IMR-90 (cell line): Measurements from ENCODE around the gene CDCA4. TPM values are rescaled to one million over a fixed set of nuclear protein-coding genes. Genes with fewer than 3 reads are reported as not detected.

Source experiments
- ATAC-seq: fragments of 200-7000 bp; cut with Tn5 transposase; 2 replicates; pipeline ENCODE4 v1.9.1; 2020; ENCODE audit warnings: low read depth, mild to moderate bottlenecking, moderate library complexity
- BruUV-seq: library from RNA; stranded (reverse); fragments of 400-500 nt; replicated peaks from 2 replicates; lab custom pipeline; 2021; lab: Mats Ljungman, UMichigan
- CTCF ChIA-PET: fragments of 300-600 bp; formaldehyde crosslinking; extraction: SDS; loops from one replicate; lab custom pipeline; 2021; ENCODE audit warnings: antibody characterized with exemption; lab: Yijun Ruan, JAX
- POLR2A ChIA-PET: fragments of 300-600 bp; sonication (Branson Sonifier 250); formaldehyde crosslinking; loops from one replicate; lab custom pipeline; 2022; ENCODE audit warnings: antibody characterized with exemption; ENCODE audit not compliant: unreplicated experiment; lab: Charles Lee
- DNase-seq: peaks from one replicate; pipeline ENCODE4 v3.0.0; 2013
- H2AFZ ChIP-seq: replicated peaks from 2 replicates; pipeline ENCODE3; 2013; ENCODE audit warnings: low read length, mild to moderate bottlenecking; ENCODE audit not compliant: poor library complexity
- H2AK5ac ChIP-seq: 2 replicates; pipeline ENCODE4 v1.6.1; 2013; ENCODE audit warnings: low read depth, low read length, inconsistent platforms
- H2AK9ac ChIP-seq: replicated peaks from 2 replicates; pipeline ENCODE3; 2013; ENCODE audit warnings: mild to moderate bottlenecking, low read depth, low read length, moderate library complexity; ENCODE audit not compliant: poor library complexity
- H2BK120ac ChIP-seq: 2 replicates; pipeline ENCODE4 v1.6.1; 2013; ENCODE audit warnings: low read depth, low read length, inconsistent platforms
- H2BK15ac ChIP-seq: 3 replicates; pipeline ENCODE4 v1.6.1; 2013; ENCODE audit warnings: low read depth, low read length, inconsistent platforms
- H2BK20ac ChIP-seq: 2 replicates; pipeline ENCODE4 v1.6.1; 2013; ENCODE audit warnings: low read depth, mild to moderate bottlenecking, inconsistent platforms, low read length, moderate library complexity
- H2BK5ac ChIP-seq: 2 replicates; pipeline ENCODE4 v1.6.1; 2013; ENCODE audit warnings: mild to moderate bottlenecking, low read depth, low read length, inconsistent platforms; ENCODE audit not compliant: poor library complexity, severe bottlenecking
- H3K14ac ChIP-seq: replicated peaks from 2 replicates; pipeline ENCODE4 v1.6.1; 2013; ENCODE audit warnings: low read depth, low read length, inconsistent platforms
- H3K18ac ChIP-seq: 2 replicates; pipeline ENCODE4 v1.6.1; 2013; ENCODE audit warnings: low read depth, low read length, control low read depth
- H3K23ac ChIP-seq: 2 replicates; pipeline ENCODE4 v1.6.1; 2013; ENCODE audit warnings: low read depth, low read length, inconsistent platforms
- H3K27ac ChIP-seq: 2 replicates; pipeline ENCODE4 v1.5.1; 2013; ENCODE audit warnings: mild to moderate bottlenecking, control low read depth, low read length; ENCODE audit not compliant: insufficient read depth
- H3K27me3 ChIP-seq: 2 replicates; pipeline ENCODE4 v1.6.1; 2013; ENCODE audit warnings: low read length; ENCODE audit not compliant: control insufficient read depth, insufficient read depth
- H3K36me3 ChIP-seq: 2 replicates; pipeline ENCODE4 v1.6.1; 2013; ENCODE audit warnings: low read length, mixed read lengths; ENCODE audit not compliant: control insufficient read depth, insufficient read depth
- H3K4ac ChIP-seq: 2 replicates; pipeline ENCODE4 v1.6.1; 2013; ENCODE audit warnings: low read depth, low read length, inconsistent platforms
- H3K4me1 ChIP-seq: 2 replicates; pipeline ENCODE4 v1.6.1; 2013; ENCODE audit warnings: low read length, mixed read lengths; ENCODE audit not compliant: control insufficient read depth, insufficient read depth
- H3K4me2 ChIP-seq: 2 replicates; pipeline ENCODE4 v1.6.1; 2013; ENCODE audit warnings: low read depth, mild to moderate bottlenecking, control low read depth, low read length, moderate library complexity
- H3K4me3 ChIP-seq: 2 replicates; pipeline ENCODE4 v1.5.1; 2013; ENCODE audit warnings: low read depth, mild to moderate bottlenecking, control low read depth, low read length, moderate library complexity; ENCODE audit not compliant: insufficient read depth
- H3K56ac ChIP-seq: 2 replicates; pipeline ENCODE4 v1.6.1; 2013; ENCODE audit warnings: low read length, inconsistent platforms; ENCODE audit not compliant: insufficient read depth; ENCODE audit errors: extremely low read depth
- H3K79me1 ChIP-seq, 2 experiments: 2 replicates each; pipeline ENCODE4 v1.6.1; 2013; ENCODE audit warnings: low read length in 2 of 2, inconsistent platforms in 1 of 2, low read depth in 1 of 2
- H3K9ac ChIP-seq: 2 replicates; pipeline ENCODE4 v1.6.1; 2013; ENCODE audit warnings: low read depth, low read length, control low read depth
- H3K9me1 ChIP-seq: 2 replicates; pipeline ENCODE4 v1.6.1; 2013; ENCODE audit warnings: low read length, inconsistent platforms; ENCODE audit not compliant: insufficient read depth
- H3K9me3 ChIP-seq: 2 replicates; pipeline ENCODE4 v1.6.1; 2013; ENCODE audit warnings: low read length; ENCODE audit not compliant: control insufficient read depth, insufficient read depth
- H4K20me1 ChIP-seq: 2 replicates; pipeline ENCODE4 v1.6.1; 2013; ENCODE audit warnings: low read length, inconsistent platforms; ENCODE audit not compliant: insufficient read depth
- H4K5ac ChIP-seq: 2 replicates; pipeline ENCODE4 v1.6.1; 2013; ENCODE audit warnings: mild to moderate bottlenecking, low read depth, low read length, control low read depth
- H4K8ac ChIP-seq, 2 experiments: 2 replicates each; pipeline ENCODE4 v1.6.1; 2013; ENCODE audit warnings: low read depth in 2 of 2, low read length in 2 of 2, control low read depth in 1 of 2, inconsistent platforms in 1 of 2
- H4K91ac ChIP-seq: 2 replicates; pipeline ENCODE4 v1.6.1; 2013; ENCODE audit warnings: low read depth, low read length, inconsistent platforms; ENCODE audit not compliant: insufficient read depth
- MAZ ChIP-seq: IDR thresholded peaks from 2 replicates; pipeline ENCODE4 v1.6.1; 2012; ENCODE audit warnings: low read depth, mild to moderate bottlenecking, low read length, improper control_type of control experiment, moderate library complexity, borderline replicate concordance
- WGBS, 2 experiments: methylation state at CpG; one replicate each; pipeline versions ENCODE4 v1.1.5 to v1.1.7; 2013; ENCODE audit warnings: missing lambda C conversion rate in 2 of 2; ENCODE audit not compliant: insufficient read length in 1 of 2; ENCODE audit errors: extremely low coverage in 2 of 2; 5-methylcytosine and 5-hydroxymethylcytosine counted together
- dilution Hi-C: fragments of 300-500 bp; cut with HindIII; formaldehyde crosslinking; loops from one replicate; pipeline ENCODE4 v1.14.3; 2018; ENCODE audit warnings: low sequenced_read_pairs; ENCODE audit not compliant: unreplicated experiment
- in situ Hi-C: fragments of 300-500 bp; cut with MboI; formaldehyde crosslinking; loops from 3 replicates; pipeline ENCODE4 v1.14.3; 2019; ENCODE audit warnings: low sequenced_read_pairs, inconsistent platforms, mixed read lengths
- intact Hi-C: fragments of 100-400 bp; cut with micrococcal nuclease; formaldehyde crosslinking; loops from 2 replicates; pipeline ENCODE4 v1.10.0; 2022
- polyA plus RNA-seq, 3 experiments: library from polyadenylated mRNA; depleted of rRNA; stranded (reverse); fragments of >200 nt; gene quantifications; 2 replicates each; pipeline ENCODE4 v1.2.3, GENCODE V29; 2012; ENCODE audit warnings: low replicate concordance in 1 of 3
- total RNA-seq: library from RNA; depleted of rRNA; stranded (reverse); fragments of >200 nt; gene quantifications from 2 replicates; pipeline ENCODE4 v1.2.3, GENCODE V29; 2012
- TF ChIP-seq, protein P1 (sequence below): conservative IDR thresholded peaks from 2 replicates; pipeline ENCODE4 v1.5.1; 2012; ENCODE audit warnings: mild to moderate bottlenecking, low read depth, low read length, improper control_type of control experiment
- TF ChIP-seq, protein P2 (sequence below): fragments of 150-350 bp; IDR thresholded peaks from 2 replicates; pipeline ENCODE4 v1.6.1; 2017; ENCODE audit warnings: mild to moderate bottlenecking, antibody characterized with exemption, low read length, low read depth

Gene CDCA4
- total and polyA plus RNA-seq, 2 of the 4 experiments (the other 2 are of a cell fraction): 17.7 to 18.6 TPM

DNA sequence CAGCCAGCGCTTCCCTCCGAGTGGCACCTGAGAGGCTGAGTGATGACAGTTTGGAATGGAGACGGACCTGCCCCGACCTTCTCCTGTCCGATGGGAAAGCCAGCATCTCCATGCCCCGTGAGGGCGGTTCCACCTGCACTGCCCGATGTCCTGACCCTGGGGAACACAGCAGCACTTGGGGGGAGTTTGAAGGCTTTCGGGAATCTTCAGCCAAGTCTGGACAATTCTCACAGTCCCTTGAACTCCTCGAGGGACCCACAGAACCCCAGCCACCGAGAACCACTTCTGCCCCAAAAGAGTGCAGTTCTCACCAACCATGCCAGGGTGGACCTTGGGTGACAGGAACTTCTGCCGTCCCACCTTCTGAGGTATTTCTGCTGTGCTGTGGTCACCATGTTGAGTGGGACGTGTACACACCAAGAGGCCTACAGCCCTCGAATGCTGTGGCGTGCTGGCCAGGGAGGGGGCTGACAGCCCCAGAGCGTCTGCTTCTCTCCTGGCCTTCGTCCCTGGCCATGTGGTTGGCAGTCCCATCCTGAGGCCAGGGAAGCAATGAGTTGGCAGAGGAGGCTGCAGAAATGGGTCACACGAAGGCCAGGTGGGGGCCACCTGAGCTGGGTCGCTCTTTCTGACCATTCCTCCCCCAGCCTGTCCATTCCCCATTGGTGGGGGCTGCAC is 34.3 kb downstream of the CDCA4 start:
- H3K9me1 ChIP-seq: 0 out of 2 replicates have a peak, but pooled peaks cover 2% of the 10 kb centered on the region
- H3K4me1 ChIP-seq: peaks cover 3% of the 10 kb centered on the region; the same call in 1 of the 2 replicates
- no peak overlapping the region for H3K18ac ChIP-seq
- dilution Hi-C loops (no loop called here), in situ Hi-C loops (no loop called here), intact Hi-C loops (no loop called here)
- H3K9ac ChIP-seq: no peak overlapping the region
- H4K5ac ChIP-seq: no peak overlapping the region
- ATAC-seq (no peak), DNase-seq (no peak)
- H3K79me1 ChIP-seq: peaks cover 0 to 9% of the 10 kb centered on the region in 2 experiments; a peak in 1 of 4 replicates
- H3K23ac ChIP-seq: 0 out of 2 replicates have a peak overlapping the region, but pooled peaks have one; percentile 9
- no peak overlapping the region for H4K91ac ChIP-seq
- H2BK20ac ChIP-seq: no peak overlapping the region
- no peak for TF ChIP-seq MAZ
- TF ChIP-seq, protein P1, sequence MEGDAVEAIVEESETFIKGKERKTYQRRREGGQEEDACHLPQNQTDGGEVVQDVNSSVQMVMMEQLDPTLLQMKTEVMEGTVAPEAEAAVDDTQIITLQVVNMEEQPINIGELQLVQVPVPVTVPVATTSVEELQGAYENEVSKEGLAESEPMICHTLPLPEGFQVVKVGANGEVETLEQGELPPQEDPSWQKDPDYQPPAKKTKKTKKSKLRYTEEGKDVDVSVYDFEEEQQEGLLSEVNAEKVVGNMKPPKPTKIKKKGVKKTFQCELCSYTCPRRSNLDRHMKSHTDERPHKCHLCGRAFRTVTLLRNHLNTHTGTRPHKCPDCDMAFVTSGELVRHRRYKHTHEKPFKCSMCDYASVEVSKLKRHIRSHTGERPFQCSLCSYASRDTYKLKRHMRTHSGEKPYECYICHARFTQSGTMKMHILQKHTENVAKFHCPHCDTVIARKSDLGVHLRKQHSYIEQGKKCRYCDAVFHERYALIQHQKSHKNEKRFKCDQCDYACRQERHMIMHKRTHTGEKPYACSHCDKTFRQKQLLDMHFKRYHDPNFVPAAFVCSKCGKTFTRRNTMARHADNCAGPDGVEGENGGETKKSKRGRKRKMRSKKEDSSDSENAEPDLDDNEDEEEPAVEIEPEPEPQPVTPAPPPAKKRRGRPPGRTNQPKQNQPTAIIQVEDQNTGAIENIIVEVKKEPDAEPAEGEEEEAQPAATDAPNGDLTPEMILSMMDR: no peak
- TF ChIP-seq, protein P2, sequence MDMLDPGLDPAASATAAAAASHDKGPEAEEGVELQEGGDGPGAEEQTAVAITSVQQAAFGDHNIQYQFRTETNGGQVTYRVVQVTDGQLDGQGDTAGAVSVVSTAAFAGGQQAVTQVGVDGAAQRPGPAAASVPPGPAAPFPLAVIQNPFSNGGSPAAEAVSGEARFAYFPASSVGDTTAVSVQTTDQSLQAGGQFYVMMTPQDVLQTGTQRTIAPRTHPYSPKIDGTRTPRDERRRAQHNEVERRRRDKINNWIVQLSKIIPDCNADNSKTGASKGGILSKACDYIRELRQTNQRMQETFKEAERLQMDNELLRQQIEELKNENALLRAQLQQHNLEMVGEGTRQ: no peak
- no peak overlapping the region for H2BK15ac ChIP-seq
- H3K27ac ChIP-seq: no peak overlapping the region
- H4K20me1 ChIP-seq: peaks cover 4% of the 10 kb centered on the region; the same call in 1 of the 2 replicates
- H2BK120ac ChIP-seq: no peak overlapping the region
- no TSS peak for BruUV-seq
- no peak overlapping the region for H2BK5ac ChIP-seq
- H2AK9ac ChIP-seq: peak overlapping the region; percentile 93
- H2AFZ ChIP-seq: peak overlapping the region; percentile 96
- H3K4ac ChIP-seq: no peak overlapping the region; the same call in 1 of the 2 replicates
- H2AK5ac ChIP-seq: 0 out of 2 replicates have a peak overlapping the region, but pooled peaks have one; percentile 29
- peak overlapping the region; percentile 84; the same call in 1 of the 2 replicates for H3K4me2 ChIP-seq
- no peak overlapping the region for H3K56ac ChIP-seq
- ChIA-PET CTCF (no interaction called here), POLR2A (no interaction called here)
- no peak overlapping the region for H3K14ac ChIP-seq
- no CpG with 5 or more reads among the region's 19 CpGs for WGBS, 2 experiments
- H3K4me3 ChIP-seq: peak overlapping the region; percentile 71
- H3K36me3 ChIP-seq: peaks cover under 1% of the 10 kb centered on the region; the same call in 1 of the 2 replicates
- H3K27me3 ChIP-seq: no peaks in the 10 kb centered on the region
- no peaks in the 10 kb centered on the region for H3K9me3 ChIP-seq
- no peak overlapping the region for H4K8ac ChIP-seq
